HEK293 (cell line): ENCODE data around the gene NCBP1.

Source experiments
- BCL11A ChIP-seq: fragments of 450-650 bp; formaldehyde crosslinking; IDR thresholded peaks from 2 replicates; pipeline ENCODE4 v1.5.1; 2016; ENCODE audit warnings: low read depth, missing biosample characterization, missing genetic modification characterization
- SETDB1 ChIP-seq: IDR thresholded peaks from one replicate; pipeline ENCODE4 v1.6.1; 2017; ENCODE audit warnings: mild to moderate bottlenecking, low read length, moderate library complexity, mixed read lengths; ENCODE audit not compliant: insufficient read length
- SP3 ChIP-seq: fragments of 450-650 bp; formaldehyde crosslinking; IDR thresholded peaks from 2 replicates; pipeline ENCODE4 v1.5.1; 2016; ENCODE audit warnings: missing biosample characterization, missing genetic modification characterization
- TRIM28 ChIP-seq: IDR thresholded peaks from 2 replicates; pipeline ENCODE4 v1.6.1; 2011; ENCODE audit warnings: low read length, control low read depth, borderline replicate concordance
- TSHZ1 ChIP-seq: fragments of 450-650 bp; formaldehyde crosslinking; IDR thresholded peaks from 2 replicates; pipeline ENCODE4 v1.5.1; 2016; ENCODE audit warnings: missing biosample characterization, missing genetic modification characterization, borderline replicate concordance
- ZBTB1 ChIP-seq: fragments of 450-650 bp; formaldehyde crosslinking; IDR thresholded peaks from 2 replicates; pipeline ENCODE4 v1.5.1; 2016; ENCODE audit warnings: missing biosample characterization, missing genetic modification characterization
- ZFP41 ChIP-seq: fragments of 450-650 bp; formaldehyde crosslinking; IDR thresholded peaks from 2 replicates; pipeline ENCODE4 v1.5.1; 2016; ENCODE audit warnings: missing biosample characterization, missing genetic modification characterization, borderline replicate concordance
- ZNF121 ChIP-seq: fragments of 450-650 bp; formaldehyde crosslinking; IDR thresholded peaks from 2 replicates; pipeline ENCODE4 v1.5.1; 2016; ENCODE audit warnings: missing biosample characterization, missing genetic modification characterization
- ZNF169 ChIP-seq: fragments of 450-650 bp; formaldehyde crosslinking; IDR thresholded peaks from 2 replicates; pipeline ENCODE4 v1.5.1; 2016; ENCODE audit warnings: missing biosample characterization, missing genetic modification characterization
- ZNF19 ChIP-seq: fragments of 450-650 bp; formaldehyde crosslinking; IDR thresholded peaks from 2 replicates; pipeline ENCODE4; 2016; ENCODE audit warnings: missing biosample characterization, missing genetic modification characterization, low read depth
- ZNF248 ChIP-seq: fragments of 450-650 bp; formaldehyde crosslinking; IDR thresholded peaks from 2 replicates; pipeline ENCODE4 v1.5.1; 2017; ENCODE audit warnings: missing biosample characterization, missing genetic modification characterization
- ZNF350 ChIP-seq: fragments of 450-650 bp; formaldehyde crosslinking; IDR thresholded peaks from 2 replicates; pipeline ENCODE4 v1.5.0; 2017; ENCODE audit warnings: missing biosample characterization, mild to moderate bottlenecking, missing genetic modification characterization
- ZNF366 ChIP-seq: fragments of 450-650 bp; formaldehyde crosslinking; conservative IDR thresholded peaks from 2 replicates; pipeline ENCODE4 v1.5.1; 2016; ENCODE audit warnings: missing biosample characterization, missing genetic modification characterization
- ZNF391 ChIP-seq: fragments of 450-650 bp; formaldehyde crosslinking; IDR thresholded peaks from 2 replicates; pipeline ENCODE4 v1.5.1; 2016; ENCODE audit warnings: low read depth, missing biosample characterization, missing genetic modification characterization, borderline replicate concordance
- ZNF426 ChIP-seq: fragments of 450-650 bp; formaldehyde crosslinking; IDR thresholded peaks from 2 replicates; pipeline ENCODE4 v1.5.1; 2017; ENCODE audit warnings: missing biosample characterization, missing genetic modification characterization, mild to moderate bottlenecking, inconsistent platforms, moderate library complexity
- ZNF514 ChIP-seq: fragments of 450-650 bp; formaldehyde crosslinking; IDR thresholded peaks from 2 replicates; pipeline ENCODE4 v1.5.1; 2016; ENCODE audit warnings: missing biosample characterization, missing genetic modification characterization
- ZNF544 ChIP-seq: fragments of 450-650 bp; formaldehyde crosslinking; IDR thresholded peaks from 2 replicates; pipeline ENCODE4 v1.5.0; 2017; ENCODE audit warnings: missing biosample characterization, missing genetic modification characterization
- ZNF623 ChIP-seq: fragments of 450-650 bp; formaldehyde crosslinking; IDR thresholded peaks from 2 replicates; pipeline ENCODE4 v1.5.1; 2016; ENCODE audit warnings: missing biosample characterization, missing genetic modification characterization
- ZNF626 ChIP-seq: fragments of 450-650 bp; sonication (Bioruptor Pico); formaldehyde crosslinking; IDR thresholded peaks from 2 replicates; pipeline ENCODE4 v1.5.1; 2018; ENCODE audit warnings: missing biosample characterization, missing genetic modification characterization, inconsistent platforms
- ZNF645 ChIP-seq: fragments of 450-650 bp; formaldehyde crosslinking; IDR thresholded peaks from 2 replicates; pipeline ENCODE4; 2016; ENCODE audit warnings: missing biosample characterization, missing genetic modification characterization
- ZNF792 ChIP-seq: fragments of 450-650 bp; formaldehyde crosslinking; IDR thresholded peaks from 2 replicates; pipeline ENCODE4 v1.5.1; 2016; ENCODE audit warnings: missing biosample characterization, missing genetic modification characterization
- ZNF837 ChIP-seq: fragments of 450-650 bp; formaldehyde crosslinking; IDR thresholded peaks from 2 replicates; pipeline ENCODE4 v1.5.1; 2016; ENCODE audit warnings: missing biosample characterization, missing genetic modification characterization
- ZSCAN5A ChIP-seq: fragments of 450-650 bp; formaldehyde crosslinking; IDR thresholded peaks from 2 replicates; pipeline ENCODE4 v1.5.1; 2016; ENCODE audit warnings: missing biosample characterization, missing genetic modification characterization
- TF ChIP-seq, protein P1 (sequence below): fragments of 450-650 bp; formaldehyde crosslinking; IDR thresholded peaks from 2 replicates; pipeline ENCODE4 v1.5.1; 2017; ENCODE audit warnings: missing biosample characterization, missing genetic modification characterization
- TF ChIP-seq, protein P2 (sequence below): fragments of 450-650 bp; formaldehyde crosslinking; IDR thresholded peaks from 2 replicates; pipeline ENCODE4 v1.5.1; 2016; ENCODE audit warnings: missing biosample characterization, missing genetic modification characterization

NCBP1 gene

DNA sequence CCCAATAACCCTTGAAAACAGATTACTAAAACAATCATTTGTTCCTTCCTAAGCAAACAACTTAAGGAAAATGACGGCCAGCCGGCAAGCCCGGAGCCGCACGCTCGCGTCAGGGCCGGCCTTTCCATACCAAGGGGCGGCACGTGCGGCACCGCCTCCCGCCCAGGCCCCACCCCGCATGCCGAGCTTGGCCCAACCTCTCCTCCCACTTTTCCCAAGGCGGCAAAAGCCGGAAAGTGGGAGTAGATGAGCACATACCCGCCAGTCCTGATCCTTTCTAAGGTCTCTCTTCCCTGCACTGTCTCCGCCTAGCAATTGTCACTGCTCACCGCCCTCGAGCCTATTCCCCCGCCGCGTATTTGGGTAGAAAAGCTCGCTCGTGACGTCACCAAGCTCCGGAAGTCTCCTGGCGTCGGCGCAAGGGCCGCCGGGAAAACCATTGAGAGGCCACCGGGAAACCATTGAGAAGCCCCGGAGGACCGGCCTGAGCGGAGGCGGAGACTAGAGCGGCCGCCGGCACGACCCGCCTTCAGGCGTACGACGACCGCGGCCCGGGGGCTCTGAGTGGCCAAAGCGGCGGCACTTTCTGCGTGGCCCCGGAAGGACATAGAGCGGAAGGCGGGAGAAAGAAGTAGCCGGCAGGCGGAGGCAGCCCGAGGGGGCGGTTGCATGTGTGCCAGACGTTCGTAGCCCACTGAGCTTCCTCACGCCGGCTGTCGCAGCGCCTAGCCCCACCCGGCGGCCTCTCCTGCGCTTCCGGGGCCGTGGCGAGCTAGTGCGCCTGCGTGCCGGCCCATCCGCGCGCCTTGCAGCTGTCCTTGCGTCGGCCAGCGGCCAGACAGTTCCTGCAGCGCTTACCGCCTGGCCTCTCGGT, at the start of gene NCBP1, which contains the start of gene TSTD2 (continued):
- TF ChIP-seq TSHZ1 (tag by site-specific recombination) (no peak; the same call in 1 of the 2 replicates), BCL11A (no peak), SETDB1 (no peak), ZNF121 (tag by site-specific recombination) (no peak), ZSCAN5A (tag by site-specific recombination) (0 out of 2 replicates have a peak, but pooled peaks have one; percentile 52), ZBTB1 (tag by site-specific recombination) (no peak), SP3 (peak; percentile 92), ZNF19 (tag by site-specific recombination) (no peak), ZNF426 (no peak), ZNF792 (tag by site-specific recombination) (no peak), ZNF350 (tag by site-specific recombination) (no peak), ZNF837 (0 out of 2 replicates have a peak, but pooled peaks have one; percentile 26), ZNF544 (tag by site-specific recombination) (no peak), ZNF626 (tag by site-specific recombination) (no peak), TRIM28 (no peak), ZFP41 (tag by site-specific recombination) (no peak), ZNF248 (tag by site-specific recombination) (no peak), ZNF645 (tag by site-specific recombination) (no peak), ZNF514 (no peak), ZNF169 (no peak), ZNF623 (no peak), ZNF391 (tag by site-specific recombination) (no peak), ZNF366 (tag by site-specific recombination) (peak; percentile 87)
- TF ChIP-seq, protein P1, sequence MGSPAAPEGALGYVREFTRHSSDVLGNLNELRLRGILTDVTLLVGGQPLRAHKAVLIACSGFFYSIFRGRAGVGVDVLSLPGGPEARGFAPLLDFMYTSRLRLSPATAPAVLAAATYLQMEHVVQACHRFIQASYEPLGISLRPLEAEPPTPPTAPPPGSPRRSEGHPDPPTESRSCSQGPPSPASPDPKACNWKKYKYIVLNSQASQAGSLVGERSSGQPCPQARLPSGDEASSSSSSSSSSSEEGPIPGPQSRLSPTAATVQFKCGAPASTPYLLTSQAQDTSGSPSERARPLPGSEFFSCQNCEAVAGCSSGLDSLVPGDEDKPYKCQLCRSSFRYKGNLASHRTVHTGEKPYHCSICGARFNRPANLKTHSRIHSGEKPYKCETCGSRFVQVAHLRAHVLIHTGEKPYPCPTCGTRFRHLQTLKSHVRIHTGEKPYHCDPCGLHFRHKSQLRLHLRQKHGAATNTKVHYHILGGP: no peak
- TF ChIP-seq, protein P2, sequence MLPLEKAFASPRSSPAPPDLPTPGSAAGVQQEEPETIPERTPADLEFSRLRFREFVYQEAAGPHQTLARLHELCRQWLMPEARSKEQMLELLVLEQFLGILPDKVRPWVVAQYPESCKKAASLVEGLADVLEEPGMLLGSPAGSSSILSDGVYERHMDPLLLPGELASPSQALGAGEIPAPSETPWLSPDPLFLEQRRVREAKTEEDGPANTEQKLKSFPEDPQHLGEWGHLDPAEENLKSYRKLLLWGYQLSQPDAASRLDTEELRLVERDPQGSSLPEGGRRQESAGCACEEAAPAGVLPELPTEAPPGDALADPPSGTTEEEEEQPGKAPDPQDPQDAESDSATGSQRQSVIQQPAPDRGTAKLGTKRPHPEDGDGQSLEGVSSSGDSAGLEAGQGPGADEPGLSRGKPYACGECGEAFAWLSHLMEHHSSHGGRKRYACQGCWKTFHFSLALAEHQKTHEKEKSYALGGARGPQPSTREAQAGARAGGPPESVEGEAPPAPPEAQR: no peak
